Activated B cell treated with CpG ODN at 0.5 μM for 24 hours (primary cell): ENCODE measurements around the gene CTSC. TPM values are rescaled to one million over a fixed set of nuclear protein-coding genes. Genes with fewer than 3 reads are reported as not detected.

ENCODE experiments used
- ATAC-seq: fragments of 200-7000 bp; cut with Tn5 transposase; one replicate; pipeline ENCODE4 v1.10.0; 2021; ENCODE audit warnings: low read depth, mild to moderate bottlenecking, moderate library complexity
- CTCF ChIA-PET: fragments of 350-600 bp; sonication (Branson Sonifier 250); formaldehyde crosslinking; loops from one replicate; lab custom pipeline; 2021; ENCODE audit warnings: antibody characterized with exemption; lab: Charles Lee
- POLR2A ChIA-PET: fragments of 350-600 bp; sonication (Branson Sonifier 250); formaldehyde crosslinking; loops from one replicate; lab custom pipeline; 2021; ENCODE audit warnings: antibody characterized with exemption; lab: Charles Lee
- DNase-seq: peaks from one replicate; pipeline ENCODE4 v3.0.0; 2022
- H3K27ac Mint-ChIP-seq: one replicate; pipeline ENCODE4 v1.8.0; 2020; ENCODE audit warnings: mixed read lengths
- H3K27me3 Mint-ChIP-seq: one replicate; pipeline ENCODE4 v1.8.0; 2021; ENCODE audit warnings: mixed read lengths
- H3K36me3 Mint-ChIP-seq: one replicate; pipeline ENCODE4 v1.8.0; 2021; ENCODE audit warnings: low read depth, mixed read lengths
- H3K4me1 Mint-ChIP-seq: one replicate; pipeline ENCODE4 v1.8.0; 2021; ENCODE audit warnings: mixed read lengths
- H3K4me3 Mint-ChIP-seq: one replicate; pipeline ENCODE4 v1.8.0; 2020; ENCODE audit warnings: mild to moderate bottlenecking, mixed read lengths
- H3K9me3 Mint-ChIP-seq: one replicate; pipeline ENCODE4 v1.8.0; 2020; ENCODE audit warnings: mixed read lengths
- intact Hi-C: fragments of 100-400 bp; cut with micrococcal nuclease; formaldehyde crosslinking; loops from one replicate; pipeline ENCODE4 v1.15.1; 2024
- total RNA-seq: library from RNA; stranded (reverse); gene quantifications from 2 replicates; pipeline ENCODE4 v1.2.3, GENCODE V29; 2022
- TF ChIP-seq, protein P1 (sequence below): fragments of 200-600 bp; IDR thresholded peaks from one replicate; pipeline ENCODE4 v1.8.0; 2022; ENCODE audit warnings: antibody characterized with exemption, mild to moderate bottlenecking

Gene CTSC
- total RNA-seq, 1 donor from 2014 or later = 31.2 TPM

DNA sequence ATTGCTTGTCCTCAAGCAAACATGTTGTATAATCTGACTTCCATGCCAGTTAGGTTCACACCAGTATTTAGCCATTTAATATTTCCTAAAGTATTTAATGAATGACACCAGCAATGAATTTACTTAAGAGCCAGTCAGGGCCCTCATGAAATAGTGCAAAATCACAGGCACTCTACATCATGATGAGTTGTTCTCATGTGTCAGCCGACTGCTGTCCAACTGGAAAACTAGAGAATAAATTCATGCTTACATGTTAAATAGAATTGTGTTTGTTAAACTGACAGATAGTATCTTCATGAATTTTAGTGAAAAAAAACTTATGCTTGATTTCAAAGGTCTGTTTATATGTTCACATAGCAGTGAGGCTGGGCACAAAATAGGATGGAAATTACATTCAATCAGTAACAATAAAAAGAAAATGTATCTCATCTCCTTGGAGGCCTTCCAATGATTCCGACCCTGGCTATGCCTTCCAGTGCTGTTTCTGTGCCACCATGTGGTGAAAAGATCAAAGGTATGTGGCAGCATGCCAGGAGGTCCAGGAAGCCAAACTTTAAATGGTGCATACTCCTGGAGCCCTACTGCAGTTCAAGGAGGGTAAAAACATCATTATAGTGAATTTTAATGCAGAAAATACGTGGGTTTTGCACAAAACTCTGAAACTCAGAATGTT is 45.2 kb downstream of the CTSC start:
- no peak overlapping the region for H3K4me3 Mint-ChIP-seq
- ChIA-PET POLR2A (no interaction called here), CTCF (no interaction called here)
- TF ChIP-seq, protein P1, sequence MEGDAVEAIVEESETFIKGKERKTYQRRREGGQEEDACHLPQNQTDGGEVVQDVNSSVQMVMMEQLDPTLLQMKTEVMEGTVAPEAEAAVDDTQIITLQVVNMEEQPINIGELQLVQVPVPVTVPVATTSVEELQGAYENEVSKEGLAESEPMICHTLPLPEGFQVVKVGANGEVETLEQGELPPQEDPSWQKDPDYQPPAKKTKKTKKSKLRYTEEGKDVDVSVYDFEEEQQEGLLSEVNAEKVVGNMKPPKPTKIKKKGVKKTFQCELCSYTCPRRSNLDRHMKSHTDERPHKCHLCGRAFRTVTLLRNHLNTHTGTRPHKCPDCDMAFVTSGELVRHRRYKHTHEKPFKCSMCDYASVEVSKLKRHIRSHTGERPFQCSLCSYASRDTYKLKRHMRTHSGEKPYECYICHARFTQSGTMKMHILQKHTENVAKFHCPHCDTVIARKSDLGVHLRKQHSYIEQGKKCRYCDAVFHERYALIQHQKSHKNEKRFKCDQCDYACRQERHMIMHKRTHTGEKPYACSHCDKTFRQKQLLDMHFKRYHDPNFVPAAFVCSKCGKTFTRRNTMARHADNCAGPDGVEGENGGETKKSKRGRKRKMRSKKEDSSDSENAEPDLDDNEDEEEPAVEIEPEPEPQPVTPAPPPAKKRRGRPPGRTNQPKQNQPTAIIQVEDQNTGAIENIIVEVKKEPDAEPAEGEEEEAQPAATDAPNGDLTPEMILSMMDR = no peak
- ATAC-seq = no peak
- DNase-seq = no peak
- no peaks in the 10 kb centered on the region for H3K4me1 Mint-ChIP-seq
- no peaks in the 10 kb centered on the region for H3K27me3 Mint-ChIP-seq
- peaks cover 60% of the 10 kb centered on the region for H3K36me3 Mint-ChIP-seq
- H3K27ac Mint-ChIP-seq = no peak overlapping the region
- no peaks in the 10 kb centered on the region for H3K9me3 Mint-ChIP-seq
- intact Hi-C loops = no loop called here

DNA sequence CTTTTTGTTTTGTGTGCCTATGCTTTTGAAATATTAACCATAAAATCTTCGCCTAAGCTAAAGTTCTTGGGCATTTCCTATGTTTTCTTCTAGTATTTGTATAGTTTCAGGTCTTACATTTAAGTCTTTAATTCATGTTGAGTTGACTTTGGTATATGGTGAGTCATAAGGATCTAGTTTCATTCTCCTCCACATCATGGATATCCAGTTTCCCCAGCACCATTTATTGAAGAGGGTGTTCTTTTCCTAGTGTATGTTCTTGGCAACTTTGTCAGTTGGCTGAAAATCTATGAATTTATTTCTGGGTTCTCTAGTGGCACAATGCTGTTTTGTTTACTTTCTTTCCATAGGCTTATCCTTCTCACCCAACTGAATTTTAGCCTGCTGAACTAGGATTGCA is 49.0 kb downstream of the CTSC start:
- Mint-ChIP-seq H3K27me3 (no peaks in the 10 kb centered on the region), H3K36me3 (peaks cover 30% of the 10 kb centered on the region), H3K4me1 (no peaks in the 10 kb centered on the region), H3K4me3 (no peak overlapping the region), H3K9me3 (no peaks in the 10 kb centered on the region), H3K27ac (no peak overlapping the region)
- CTCF ChIA-PET = no interaction called here
- ATAC-seq = no peak
- no peak for DNase-seq
- TF ChIP-seq, protein P1 = no peak
- intact Hi-C loops = no loop called here
- POLR2A ChIA-PET = no interaction called here

DNA sequence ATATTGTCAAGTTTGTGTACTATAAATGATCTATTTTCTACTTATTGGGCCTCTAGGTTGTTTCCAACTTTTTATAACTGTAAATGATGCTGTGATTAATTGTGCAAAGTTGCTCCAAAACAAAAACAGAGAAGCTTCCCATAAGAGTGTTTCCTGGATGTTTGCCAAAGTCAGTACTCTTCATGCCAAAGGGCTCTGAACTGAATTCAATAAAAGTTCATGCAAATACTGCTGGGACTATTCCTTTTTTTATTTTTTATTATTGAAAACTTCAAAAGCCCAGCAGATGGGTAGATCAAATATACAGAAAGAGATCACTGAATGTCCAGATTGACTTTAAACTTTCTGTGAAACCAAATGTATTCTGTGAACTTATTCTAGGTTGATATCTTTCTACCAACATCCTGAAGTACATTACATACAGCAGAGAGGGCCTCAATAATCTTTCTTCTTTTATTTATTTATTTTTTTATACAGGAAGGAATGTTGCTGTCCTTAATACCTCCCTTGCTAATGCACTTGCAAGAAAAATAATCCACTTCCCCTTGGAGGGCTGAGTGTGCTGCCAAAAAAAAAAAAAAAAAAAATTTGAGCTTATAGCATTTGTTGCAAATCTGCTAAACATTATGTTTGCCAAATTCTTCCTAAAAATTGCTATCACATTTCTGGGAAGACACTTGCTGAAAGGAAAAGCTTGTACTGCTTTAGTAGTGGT is 53.0 kb downstream of the CTSC start:
- Mint-ChIP-seq H3K4me1 (no peaks in the 10 kb centered on the region), H3K27me3 (no peaks in the 10 kb centered on the region), H3K4me3 (no peak overlapping the region), H3K36me3 (peaks cover 13% of the 10 kb centered on the region), H3K9me3 (no peaks in the 10 kb centered on the region), H3K27ac (no peak overlapping the region)
- ChIA-PET POLR2A (no interaction called here), CTCF (no interaction called here)
- intact Hi-C loops = no loop called here
- DNase-seq (no peak), ATAC-seq (no peak)
- TF ChIP-seq, protein P1 = no peak

DNA sequence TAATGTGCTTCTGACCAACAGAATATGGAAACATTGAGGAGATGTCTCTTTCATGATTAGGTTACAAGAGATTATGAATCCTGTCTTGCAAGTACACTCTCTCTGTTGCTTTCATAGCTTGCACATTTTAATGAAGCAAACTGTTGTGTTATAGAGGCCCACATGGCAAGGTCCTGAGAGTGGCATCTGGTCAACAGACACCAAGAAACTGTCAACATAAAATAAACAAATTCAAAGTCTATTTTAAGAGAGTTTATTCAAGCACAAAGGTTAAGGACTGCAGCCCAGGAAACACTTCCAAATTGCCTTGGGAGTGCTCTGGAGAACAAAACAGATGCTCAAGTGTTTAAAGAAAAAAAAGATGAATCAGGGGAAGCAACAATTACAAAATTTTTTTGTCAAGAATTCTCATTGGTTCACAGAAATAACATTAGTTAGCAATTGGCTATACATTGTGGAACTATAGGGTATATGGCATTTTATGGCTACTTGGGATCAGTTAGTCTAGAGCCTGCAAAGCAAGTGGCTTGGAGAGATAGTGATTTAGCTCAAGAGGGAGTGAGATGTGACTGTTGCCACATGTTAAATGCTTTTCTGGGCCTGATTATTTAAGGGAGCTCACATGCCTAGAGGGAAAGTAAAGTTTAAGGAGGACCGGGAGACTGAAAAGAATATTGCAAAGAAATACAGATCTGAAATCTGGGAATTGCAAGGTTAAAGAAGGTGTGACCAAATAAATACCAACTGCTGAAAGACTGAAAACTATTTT is 54.6 kb downstream of the CTSC start:
- Mint-ChIP-seq H3K9me3 (peaks cover 4% of the 10 kb centered on the region), H3K27ac (no peak overlapping the region), H3K4me1 (no peaks in the 10 kb centered on the region), H3K4me3 (no peak overlapping the region), H3K36me3 (peaks cover under 1% of the 10 kb centered on the region), H3K27me3 (no peaks in the 10 kb centered on the region)
- POLR2A ChIA-PET = no interaction called here
- CTCF ChIA-PET = no interaction called here
- no peak for ATAC-seq
- DNase-seq = no peak
- intact Hi-C loops = no loop called here
- TF ChIP-seq, protein P1 = no peak

DNA sequence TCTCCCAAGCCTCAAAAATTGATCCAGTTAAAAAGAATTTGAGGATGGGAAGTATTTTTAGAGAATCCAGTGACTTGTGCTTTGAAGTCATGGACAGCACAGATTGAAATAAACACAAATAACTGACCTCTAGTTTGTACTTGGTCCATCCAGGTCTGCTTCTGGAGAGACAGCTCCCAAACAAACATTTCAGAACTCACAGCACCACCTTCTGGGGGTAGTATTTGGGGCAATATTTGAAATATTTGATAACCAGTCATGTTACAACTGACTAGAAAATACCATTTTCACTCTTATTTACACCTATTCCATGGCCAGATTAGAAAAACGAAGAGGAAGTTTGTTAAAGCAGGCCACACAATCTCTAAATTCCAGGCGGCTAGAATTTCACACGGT is 56.2 kb downstream of the CTSC start:
- no peak for DNase-seq
- ChIA-PET POLR2A (no interaction called here), CTCF (no interaction called here)
- Mint-ChIP-seq H3K4me3 (no peak overlapping the region), H3K4me1 (no peaks in the 10 kb centered on the region), H3K27ac (no peak overlapping the region), H3K27me3 (no peaks in the 10 kb centered on the region), H3K9me3 (peaks cover 4% of the 10 kb centered on the region), H3K36me3 (no peaks in the 10 kb centered on the region)
- ATAC-seq = no peak
- intact Hi-C loops = no loop called here
- TF ChIP-seq, protein P1 = no peak
